ENCODE measurements around the gene LPP.
A peak's percentile ranks its signal among the peaks of the same experiment; 100 is the strongest.
"Not testable (repeated sequence)": the region's sequence is repeated elsewhere in the genome, so short reads cannot be mapped to it uniquely, and the experiment has no call there.

Gene LPP

GRCh38 chr3:188402229-188402628 is 248.3 kb downstream of the LPP start:
- DNase-seq (ENCODE audit: low read depth) = no peak

- DNase-seq (ENCODE audit: low read depth) = no peak
Measured at GRCh38 chr3:188403404-188403803, 249.4 kb downstream of the LPP start.

- DNase-seq (ENCODE audit: low read depth) = no peak
Measured at GRCh38 chr3:188404124-188404523, 250.2 kb downstream of the LPP start.

- DNase-seq (ENCODE audit: low read depth) = no peak
Measured at GRCh38 chr3:188404701-188405100, 250.7 kb downstream of the LPP start.

- no peak for DNase-seq (ENCODE audit: low read depth)
Measured at GRCh38 chr3:188407158-188407880, 253.4 kb downstream of the LPP start.

- DNase-seq (ENCODE audit: low read depth) = no peak
Measured at GRCh38 chr3:188408831-188409230, 254.9 kb downstream of the LPP start.

- no peak for DNase-seq (ENCODE audit: low read depth)
Measured at GRCh38 chr3:188411750-188412149, 257.8 kb downstream of the LPP start.

- no peak for DNase-seq (ENCODE audit: low read depth)
Measured at GRCh38 chr3:188415196-188415595, 261.2 kb downstream of the LPP start.

GRCh38 chr3:188416041-188416440 is 262.1 kb downstream of the LPP start:
- DNase-seq (ENCODE audit: low read depth) = no peak

- DNase-seq (ENCODE audit: low read depth) = no peak
Measured at GRCh38 chr3:188417271-188417696, 263.3 kb downstream of the LPP start.

- no peak for DNase-seq (ENCODE audit: low read depth)
Measured at GRCh38 chr3:188417766-188418165, 263.8 kb downstream of the LPP start.

- DNase-seq (ENCODE audit: low read depth) = peak; percentile 67
Measured at GRCh38 chr3:188421151-188421821, 267.3 kb downstream of the LPP start.

GRCh38 chr3:188421836-188422540 is 268.0 kb downstream of the LPP start:
- no peak for DNase-seq (ENCODE audit: low read depth)

GRCh38 chr3:188427981-188428380 is 274.0 kb downstream of the LPP start:
- not testable (repeated sequence) for DNase-seq (ENCODE audit: low read depth)

GRCh38 chr3:188431040-188431439 is 277.1 kb downstream of the LPP start:
- DNase-seq (ENCODE audit: low read depth) = no peak

GRCh38 chr3:188431553-188431952 is 277.6 kb downstream of the LPP start:
- peak; percentile 58 for DNase-seq (ENCODE audit: low read depth)

GRCh38 chr3:188432802-188433520 is 279.0 kb downstream of the LPP start:
- no peak for DNase-seq (ENCODE audit: low read depth)

GRCh38 chr3:188433521-188434150 is 279.7 kb downstream of the LPP start:
- no peak for DNase-seq (ENCODE audit: low read depth)

- peak; percentile 18 for DNase-seq (ENCODE audit: low read depth)
Measured at GRCh38 chr3:188434594-188434993, 280.6 kb downstream of the LPP start.

- DNase-seq (ENCODE audit: low read depth) = no peak
Measured at GRCh38 chr3:188435266-188435665, 281.3 kb downstream of the LPP start.

- DNase-seq (ENCODE audit: low read depth) = no peak
Measured at GRCh38 chr3:188437926-188438325, 284.0 kb downstream of the LPP start.

GRCh38 chr3:188439080-188439479 is 285.1 kb downstream of the LPP start:
- DNase-seq (ENCODE audit: low read depth) = no peak

All from HS-5 (cell line).